Panc1 (cell line): ENCODE measurements around the gene SOCS2. TPM values are rescaled to one million over a fixed set of nuclear protein-coding genes. Genes with fewer than 3 reads are reported as not detected.

Experiments
- ATAC-seq: fragments of 200-7000 bp; cut with Tn5 transposase; 2 replicates; pipeline ENCODE4 v1.9.1; 2020; ENCODE audit warnings: mild to moderate bottlenecking, moderate library complexity
- Bru-seq: library from RNA; stranded (reverse); fragments of 400-500 nt; gene quantifications from one replicate; lab custom pipeline; 2021; lab: Mats Ljungman, UMichigan
- BruChase-seq, 2 experiments: library from RNA; stranded (reverse); fragments of 400-500 nt; gene quantifications; one replicate each; lab custom pipeline; 2021; lab: Mats Ljungman, UMichigan
- BruUV-seq: library from RNA; stranded (reverse); fragments of 400-500 nt; replicated peaks from 2 replicates; lab custom pipeline; 2021; lab: Mats Ljungman, UMichigan
- CTCF ChIA-PET: fragments of 300-600 bp; sonication (Branson Sonifier 250); formaldehyde crosslinking; loops from one replicate; lab custom pipeline; 2022; ENCODE audit warnings: antibody characterized with exemption; lab: Charles Lee
- POLR2A ChIA-PET: fragments of 300-600 bp; sonication (Branson Sonifier 250); formaldehyde crosslinking; loops from one replicate; lab custom pipeline; 2022; ENCODE audit warnings: antibody characterized with exemption; lab: Charles Lee
- DNase-seq: peaks from one replicate; pipeline ENCODE4 v3.0.0-alpha.2; 2010; ENCODE audit warnings: low read depth, low spot score
- H3K27ac ChIP-seq: 2 replicates; pipeline ENCODE4 v1.5.1; 2011; ENCODE audit warnings: mild to moderate bottlenecking, low read length, inconsistent platforms
- H3K27me3 ChIP-seq: fragments of 200-500 bp; sonication (Bioruptor generic); 2 replicates; pipeline ENCODE4 v1.6.0; 2014; ENCODE audit warnings: low read length, inconsistent platforms; ENCODE audit not compliant: control insufficient read depth, insufficient read depth
- H3K36me3 ChIP-seq: fragments of 200-500 bp; sonication (Bioruptor generic); 2 replicates; pipeline ENCODE4 v1.5.1; 2014; ENCODE audit warnings: inconsistent platforms, mild to moderate bottlenecking, low read length, moderate library complexity; ENCODE audit not compliant: control insufficient read depth, insufficient read depth
- H3K4me1 ChIP-seq: 2 replicates; pipeline ENCODE4 v1.5.1; 2011; ENCODE audit warnings: inconsistent platforms, mild to moderate bottlenecking, low read length, moderate library complexity; ENCODE audit not compliant: control insufficient read depth, insufficient read depth
- H3K4me3 ChIP-seq, 2 experiments: 2 replicates each; pipeline ENCODE4 v1.5.1; 2011 to 2012; ENCODE audit warnings: low read depth in 2 of 2, low read length in 2 of 2, mild to moderate bottlenecking in 2 of 2, inconsistent platforms in 1 of 2, moderate library complexity in 1 of 2
- H3K9me3 ChIP-seq: fragments of 200-500 bp; sonication (Bioruptor generic); 2 replicates; pipeline ENCODE4 v1.5.1; 2014; ENCODE audit warnings: low read depth, mild to moderate bottlenecking, inconsistent platforms, low read length, moderate library complexity; ENCODE audit not compliant: control insufficient read depth, insufficient read depth
- POLR2AphosphoS5 ChIP-seq: IDR thresholded peaks from 2 replicates; pipeline ENCODE4 v1.6.1; 2012; ENCODE audit warnings: mild to moderate bottlenecking, low read depth, low read length, moderate library complexity
- SIN3A ChIP-seq: IDR thresholded peaks from 2 replicates; pipeline ENCODE4 v1.6.1; 2012; ENCODE audit warnings: low read depth, mild to moderate bottlenecking, low read length, moderate library complexity, borderline replicate concordance; ENCODE audit not compliant: insufficient read depth
- TCF7L2 ChIP-seq: IDR thresholded peaks from 2 replicates; pipeline ENCODE4 v1.6.1; 2011; ENCODE audit warnings: mild to moderate bottlenecking, low read depth, low read length, inconsistent platforms
- in situ Hi-C: cut with HindIII; loops from 2 replicates; pipeline ENCODE4 v1.10.0; 2016; ENCODE audit warnings: low sequenced_read_pairs, low pct_unique_long_range_greater_than_20kb
- intact Hi-C: fragments of 100-400 bp; cut with micrococcal nuclease; formaldehyde crosslinking; loops from one replicate; pipeline ENCODE4 v1.10.0; 2022; ENCODE audit not compliant: unreplicated experiment
- long read RNA-seq: library from polyadenylated mRNA; unstranded; transcript quantifications from one replicate; pipeline ENCODE4 v2.0.0, GENCODE V29; 2021; ENCODE audit not compliant: unreplicated experiment
- polyA plus RNA-seq: library from polyadenylated mRNA; unstranded; fragments of >200 nt; gene quantifications from one replicate; pipeline ENCODE4 v1.2.1, GENCODE V29; 2012; ENCODE audit warnings: missing spikeins; ENCODE audit not compliant: insufficient read length
- total RNA-seq: library from RNA; stranded (reverse); gene quantifications from one replicate; pipeline ENCODE4 v1.2.1, GENCODE V29; 2021; ENCODE audit not compliant: unreplicated experiment
- TF ChIP-seq, protein P1 (sequence below): fragments of 450-650 bp; IDR thresholded peaks from 2 replicates; pipeline ENCODE4 v1.5.1; 2017; ENCODE audit warnings: mild to moderate bottlenecking
- TF ChIP-seq, protein P2 (sequence below), 2 experiments: IDR thresholded peaks; 2 replicates each; pipeline ENCODE4 v1.6.1; 2011 to 2012; ENCODE audit warnings: low read depth in 2 of 2, control low read depth in 1 of 2, low read length in 1 of 2, mild to moderate bottlenecking in 1 of 2, moderate library complexity in 1 of 2; ENCODE audit not compliant: insufficient read depth in 1 of 2

Gene SOCS2, protein sequence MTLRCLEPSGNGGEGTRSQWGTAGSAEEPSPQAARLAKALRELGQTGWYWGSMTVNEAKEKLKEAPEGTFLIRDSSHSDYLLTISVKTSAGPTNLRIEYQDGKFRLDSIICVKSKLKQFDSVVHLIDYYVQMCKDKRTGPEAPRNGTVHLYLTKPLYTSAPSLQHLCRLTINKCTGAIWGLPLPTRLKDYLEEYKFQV
- 33.8 TPM for total RNA-seq
- polyA plus RNA-seq: 16.7 TPM
- percentile 87 among the genes with signal in this experiment for Bru-seq, nascent RNA
- percentile 96 among the genes with signal in this experiment for BruChase-seq, experiment 1, labeled RNA remaining after a 2-hour chase
- percentile 90 among the genes with signal in this experiment for BruChase-seq, experiment 2, labeled RNA remaining after a 6-hour chase
- long read RNA-seq, transcript SOCS2-202 (3 exons, 1,065 nt): major isoform, 10 of 52 reads
- long read RNA-seq, transcript SOCS2-206 (3 exons, 2,391 nt): minor isoform, 5 of 52 reads
- long read RNA-seq, transcript SOCS2-212 (3 exons, 2,881 nt): minor isoform, 6 of 52 reads
- long read RNA-seq, transcript SOCS2-210 (2 exons, 1,716 nt): minor isoform, 7 of 52 reads
- long read RNA-seq, partial matches to known transcripts: 2 of 52 reads
- long read RNA-seq, other reads (novel, unspliced or antisense): 20 of 52 reads

DNA sequence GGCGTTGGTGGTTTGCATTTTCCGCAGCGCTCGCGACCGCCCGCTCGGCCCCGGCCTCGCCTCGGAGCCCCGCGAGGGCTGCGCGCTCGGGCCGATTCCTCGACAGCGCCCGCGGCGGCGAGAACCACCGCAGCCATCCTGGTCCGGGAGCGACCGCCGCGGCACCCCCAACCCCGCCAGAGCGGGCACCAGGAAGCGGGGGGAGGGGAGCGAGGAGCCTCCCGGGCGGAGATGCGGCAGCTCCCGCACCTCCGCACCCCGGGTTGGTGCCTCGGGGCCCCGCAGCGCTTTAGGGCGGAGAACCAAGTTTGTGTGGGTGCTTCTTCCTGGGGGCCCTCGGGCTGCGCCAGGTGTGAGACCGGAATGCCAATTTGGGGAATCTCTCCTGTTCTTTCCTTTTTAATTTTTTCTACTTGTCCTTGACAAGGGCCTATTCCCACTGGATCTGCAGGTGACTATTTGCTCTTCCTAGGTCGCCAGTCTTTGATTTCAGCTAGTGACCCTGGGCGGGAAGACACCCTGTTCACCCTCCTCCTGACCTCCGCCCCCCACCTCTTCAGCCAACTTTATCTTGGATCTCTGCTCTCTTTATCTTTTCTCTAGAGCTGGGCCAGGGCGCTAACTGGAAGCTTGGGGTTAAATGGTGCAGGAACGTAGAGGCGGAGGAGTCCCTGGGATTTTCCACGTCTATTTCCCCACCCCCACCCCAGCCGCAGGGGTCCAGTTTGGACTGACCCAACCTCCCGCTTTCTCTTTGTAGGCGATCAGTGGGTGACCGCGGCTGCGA, at the start of gene SOCS2:
TSS of gene SOCS2 (plus strand) at position 751 of the 787 bp plus-strand sequence. CDS start 223 bp downstream, outside the sequence.
- in situ Hi-C loops: no loop called here
- BruUV-seq: no TSS peak
- Histone ChIP-seq H3K9me3 (no peaks in the 10 kb centered on the region), H3K27ac (peak within 1 kb of the TSS; percentile 78), H3K4me3 (peak within 1 kb of the TSS; percentile 71 to 96), H3K36me3 (peaks cover 10% of the 10 kb centered on the region), H3K27me3 (no peaks in the 10 kb centered on the region), H3K4me1 (peaks cover 21% of the 10 kb centered on the region)
- CTCF ChIA-PET: no interaction called here
- TF ChIP-seq, protein P1, sequence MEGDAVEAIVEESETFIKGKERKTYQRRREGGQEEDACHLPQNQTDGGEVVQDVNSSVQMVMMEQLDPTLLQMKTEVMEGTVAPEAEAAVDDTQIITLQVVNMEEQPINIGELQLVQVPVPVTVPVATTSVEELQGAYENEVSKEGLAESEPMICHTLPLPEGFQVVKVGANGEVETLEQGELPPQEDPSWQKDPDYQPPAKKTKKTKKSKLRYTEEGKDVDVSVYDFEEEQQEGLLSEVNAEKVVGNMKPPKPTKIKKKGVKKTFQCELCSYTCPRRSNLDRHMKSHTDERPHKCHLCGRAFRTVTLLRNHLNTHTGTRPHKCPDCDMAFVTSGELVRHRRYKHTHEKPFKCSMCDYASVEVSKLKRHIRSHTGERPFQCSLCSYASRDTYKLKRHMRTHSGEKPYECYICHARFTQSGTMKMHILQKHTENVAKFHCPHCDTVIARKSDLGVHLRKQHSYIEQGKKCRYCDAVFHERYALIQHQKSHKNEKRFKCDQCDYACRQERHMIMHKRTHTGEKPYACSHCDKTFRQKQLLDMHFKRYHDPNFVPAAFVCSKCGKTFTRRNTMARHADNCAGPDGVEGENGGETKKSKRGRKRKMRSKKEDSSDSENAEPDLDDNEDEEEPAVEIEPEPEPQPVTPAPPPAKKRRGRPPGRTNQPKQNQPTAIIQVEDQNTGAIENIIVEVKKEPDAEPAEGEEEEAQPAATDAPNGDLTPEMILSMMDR: no peak
- DNase-seq: no peak
- POLR2A ChIA-PET: interaction anchor here (0.6 to 0.7 kb wide), 2 partner anchors 23 to 268 kb away, joined by 3 read pairs; no protein-coding TSS in a partner anchor
- ATAC-seq: peak; percentile 12
- intact Hi-C loops: no loop called here

GRCh38 chr12:93524386-93525133, 47.9 kb upstream of the SOCS2 start:
- H3K4me3 ChIP-seq: no peak overlapping the region
- no peaks in the 10 kb centered on the region for H3K9me3 ChIP-seq
- no peaks in the 10 kb centered on the region for H3K4me1 ChIP-seq
- ATAC-seq (no peak), DNase-seq (no peak)
- no peaks in the 10 kb centered on the region for H3K36me3 ChIP-seq
- BruUV-seq: no TSS peak
- no peaks in the 10 kb centered on the region for H3K27me3 ChIP-seq
- ChIA-PET CTCF (no interaction called here), POLR2A (no interaction called here)
- in situ Hi-C loops (no loop called here), intact Hi-C loops (no loop called here)
- H3K27ac ChIP-seq: no peak overlapping the region
- TF ChIP-seq, protein P1: no peak
- TF ChIP-seq TCF7L2: no peak
- TF ChIP-seq, protein P2, sequence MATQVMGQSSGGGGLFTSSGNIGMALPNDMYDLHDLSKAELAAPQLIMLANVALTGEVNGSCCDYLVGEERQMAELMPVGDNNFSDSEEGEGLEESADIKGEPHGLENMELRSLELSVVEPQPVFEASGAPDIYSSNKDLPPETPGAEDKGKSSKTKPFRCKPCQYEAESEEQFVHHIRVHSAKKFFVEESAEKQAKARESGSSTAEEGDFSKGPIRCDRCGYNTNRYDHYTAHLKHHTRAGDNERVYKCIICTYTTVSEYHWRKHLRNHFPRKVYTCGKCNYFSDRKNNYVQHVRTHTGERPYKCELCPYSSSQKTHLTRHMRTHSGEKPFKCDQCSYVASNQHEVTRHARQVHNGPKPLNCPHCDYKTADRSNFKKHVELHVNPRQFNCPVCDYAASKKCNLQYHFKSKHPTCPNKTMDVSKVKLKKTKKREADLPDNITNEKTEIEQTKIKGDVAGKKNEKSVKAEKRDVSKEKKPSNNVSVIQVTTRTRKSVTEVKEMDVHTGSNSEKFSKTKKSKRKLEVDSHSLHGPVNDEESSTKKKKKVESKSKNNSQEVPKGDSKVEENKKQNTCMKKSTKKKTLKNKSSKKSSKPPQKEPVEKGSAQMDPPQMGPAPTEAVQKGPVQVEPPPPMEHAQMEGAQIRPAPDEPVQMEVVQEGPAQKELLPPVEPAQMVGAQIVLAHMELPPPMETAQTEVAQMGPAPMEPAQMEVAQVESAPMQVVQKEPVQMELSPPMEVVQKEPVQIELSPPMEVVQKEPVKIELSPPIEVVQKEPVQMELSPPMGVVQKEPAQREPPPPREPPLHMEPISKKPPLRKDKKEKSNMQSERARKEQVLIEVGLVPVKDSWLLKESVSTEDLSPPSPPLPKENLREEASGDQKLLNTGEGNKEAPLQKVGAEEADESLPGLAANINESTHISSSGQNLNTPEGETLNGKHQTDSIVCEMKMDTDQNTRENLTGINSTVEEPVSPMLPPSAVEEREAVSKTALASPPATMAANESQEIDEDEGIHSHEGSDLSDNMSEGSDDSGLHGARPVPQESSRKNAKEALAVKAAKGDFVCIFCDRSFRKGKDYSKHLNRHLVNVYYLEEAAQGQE (IDR thresholded peaks at IDR 0.05; ENCODE audit: insufficient read depth in 1 of 2, low read depth in 2 of 2, low read length in 1 of 2): no peak
- no peak for TF ChIP-seq SIN3A
- no peak for TF ChIP-seq POLR2AphosphoS5
